Measurements from ENCODE around the gene BTN2A1. TPM values are rescaled to one million over a fixed set of nuclear protein-coding genes. Genes with fewer than 3 reads are reported as not detected.

Gene BTN2A1
- total RNA-seq, 1 donor from 2014 or later = 27.7 TPM

DNA sequence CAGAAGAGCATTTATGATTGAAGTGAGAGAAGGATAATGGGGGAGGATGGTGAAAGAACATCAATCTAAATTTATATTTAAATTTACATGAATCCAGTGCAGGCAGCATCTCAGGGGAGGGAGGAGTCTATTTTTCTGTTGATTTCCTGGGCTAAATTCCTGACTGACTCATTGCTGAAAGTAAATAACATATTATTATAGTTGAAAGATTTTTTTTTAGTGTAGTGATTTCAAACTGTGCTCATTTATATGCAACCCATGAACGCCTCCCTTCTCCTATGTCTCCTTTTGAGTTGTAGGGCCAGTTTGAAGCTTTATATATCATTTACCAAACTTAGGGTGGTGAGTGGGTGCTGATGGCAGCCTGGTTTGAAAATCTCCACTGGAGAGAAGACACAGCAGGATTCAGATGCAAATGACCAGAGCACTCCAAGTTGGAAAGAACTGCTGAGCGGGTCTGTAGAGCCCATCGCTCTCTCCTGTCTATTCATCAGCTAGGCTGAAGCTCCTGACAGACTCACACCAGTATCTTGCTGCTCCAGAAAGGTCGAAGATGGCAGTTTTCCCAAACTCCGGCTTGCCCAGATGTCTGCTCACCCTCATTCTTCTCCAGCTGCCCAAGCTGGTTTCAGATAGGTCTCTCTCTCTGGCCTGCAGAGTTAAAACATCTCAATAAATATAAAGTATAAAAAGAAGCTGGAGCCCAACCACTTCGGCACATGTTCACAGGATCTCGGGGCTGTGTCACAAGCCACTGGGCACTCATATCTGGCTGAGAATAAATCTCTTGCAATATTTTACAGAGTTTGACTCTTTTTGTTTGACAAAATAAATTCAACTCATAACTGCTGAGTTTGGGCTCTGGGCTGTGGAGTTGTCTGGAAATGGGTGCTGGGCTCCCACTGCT is 18.3 kb downstream of the BTN2A1 start:
- TF ChIP-seq, protein P1, sequence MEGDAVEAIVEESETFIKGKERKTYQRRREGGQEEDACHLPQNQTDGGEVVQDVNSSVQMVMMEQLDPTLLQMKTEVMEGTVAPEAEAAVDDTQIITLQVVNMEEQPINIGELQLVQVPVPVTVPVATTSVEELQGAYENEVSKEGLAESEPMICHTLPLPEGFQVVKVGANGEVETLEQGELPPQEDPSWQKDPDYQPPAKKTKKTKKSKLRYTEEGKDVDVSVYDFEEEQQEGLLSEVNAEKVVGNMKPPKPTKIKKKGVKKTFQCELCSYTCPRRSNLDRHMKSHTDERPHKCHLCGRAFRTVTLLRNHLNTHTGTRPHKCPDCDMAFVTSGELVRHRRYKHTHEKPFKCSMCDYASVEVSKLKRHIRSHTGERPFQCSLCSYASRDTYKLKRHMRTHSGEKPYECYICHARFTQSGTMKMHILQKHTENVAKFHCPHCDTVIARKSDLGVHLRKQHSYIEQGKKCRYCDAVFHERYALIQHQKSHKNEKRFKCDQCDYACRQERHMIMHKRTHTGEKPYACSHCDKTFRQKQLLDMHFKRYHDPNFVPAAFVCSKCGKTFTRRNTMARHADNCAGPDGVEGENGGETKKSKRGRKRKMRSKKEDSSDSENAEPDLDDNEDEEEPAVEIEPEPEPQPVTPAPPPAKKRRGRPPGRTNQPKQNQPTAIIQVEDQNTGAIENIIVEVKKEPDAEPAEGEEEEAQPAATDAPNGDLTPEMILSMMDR (IDR thresholded peaks at IDR 0.05) = no peak
- no peaks in the 10 kb centered on the region for H3K27me3 Mint-ChIP-seq (ENCODE audit: unreplicated experiment)
- H3K4me3 Mint-ChIP-seq (ENCODE audit: unreplicated experiment) = no peak overlapping the region
- H3K27ac Mint-ChIP-seq (ENCODE audit: unreplicated experiment) = no peak overlapping the region
- DNase-seq (ENCODE audit: extremely low spot score, unreplicated experiment) = no peak
- H3K36me3 Mint-ChIP-seq (ENCODE audit: unreplicated experiment) = no peaks in the 10 kb centered on the region
- peaks cover 12% of the 10 kb centered on the region for H3K9me3 Mint-ChIP-seq (ENCODE audit: unreplicated experiment)
- peaks cover 35% of the 10 kb centered on the region for H3K4me1 Mint-ChIP-seq (ENCODE audit: unreplicated experiment)

DNA sequence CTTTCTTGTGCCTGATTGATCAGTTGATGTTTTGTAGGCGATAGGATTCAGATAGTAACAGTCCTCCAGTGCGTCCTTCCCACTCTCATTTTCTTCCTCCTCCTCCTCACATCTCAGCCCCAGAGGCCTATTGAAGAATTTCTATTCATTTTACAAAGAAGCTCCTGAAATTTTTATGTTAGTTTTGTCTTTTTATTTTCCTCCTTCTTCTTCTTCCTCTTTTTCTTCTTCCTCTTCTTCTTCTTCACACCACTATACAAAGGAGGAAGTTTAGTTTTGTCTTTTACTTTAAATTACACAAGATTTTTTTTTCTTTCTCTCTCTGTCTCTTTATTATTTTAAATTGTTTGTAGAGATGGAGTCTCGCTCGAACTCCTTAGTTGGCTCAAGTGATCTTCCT is 19.1 kb downstream of the BTN2A1 start:
- Mint-ChIP-seq H3K4me3 (ENCODE audit: unreplicated experiment) (no peak overlapping the region), H3K4me1 (ENCODE audit: unreplicated experiment) (peaks cover 35% of the 10 kb centered on the region)

DNA sequence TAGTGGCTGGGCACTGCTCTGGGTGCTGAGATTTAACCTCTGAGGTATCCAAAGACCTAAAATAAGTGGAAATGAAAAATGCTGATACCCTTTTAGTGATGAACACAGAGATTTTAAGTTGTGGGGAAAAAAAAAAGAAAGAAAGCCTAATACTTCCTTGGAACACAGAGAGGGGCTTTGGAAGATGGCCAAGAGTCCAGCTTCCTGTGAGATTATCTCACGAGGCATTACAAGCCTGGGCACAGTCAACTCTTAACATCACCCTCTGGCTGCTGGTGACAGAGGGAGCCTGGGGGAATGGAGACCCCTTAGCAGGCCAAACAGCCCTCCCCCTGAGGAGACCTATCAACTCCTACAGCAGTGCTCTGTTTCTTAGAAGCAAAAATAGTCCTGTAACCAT is 19.7 kb downstream of the BTN2A1 start:
- H3K9me3 Mint-ChIP-seq (ENCODE audit: unreplicated experiment) = peaks cover 4% of the 10 kb centered on the region
- no peak overlapping the region for H3K4me3 Mint-ChIP-seq (ENCODE audit: unreplicated experiment)
- no peak for DNase-seq (ENCODE audit: extremely low spot score, unreplicated experiment)
- H3K4me1 Mint-ChIP-seq (ENCODE audit: unreplicated experiment) = peaks cover 35% of the 10 kb centered on the region
- no peaks in the 10 kb centered on the region for H3K36me3 Mint-ChIP-seq (ENCODE audit: unreplicated experiment)
- no peak overlapping the region for H3K27ac Mint-ChIP-seq (ENCODE audit: unreplicated experiment)
- TF ChIP-seq, protein P1 (IDR thresholded peaks at IDR 0.05) = no peak
- no peaks in the 10 kb centered on the region for H3K27me3 Mint-ChIP-seq (ENCODE audit: unreplicated experiment)

More for the DNA sequence above, 19.1 kb downstream of the BTN2A1 start:
- H3K27ac Mint-ChIP-seq (ENCODE audit: unreplicated experiment) = no peak overlapping the region
- H3K27me3 Mint-ChIP-seq (ENCODE audit: unreplicated experiment) = no peaks in the 10 kb centered on the region
- no peaks in the 10 kb centered on the region for H3K36me3 Mint-ChIP-seq (ENCODE audit: unreplicated experiment)
- no peak for DNase-seq (ENCODE audit: extremely low spot score, unreplicated experiment)
- H3K9me3 Mint-ChIP-seq (ENCODE audit: unreplicated experiment) = peaks cover 5% of the 10 kb centered on the region
- TF ChIP-seq, protein P1 (IDR thresholded peaks at IDR 0.05) = no peak

DNA sequence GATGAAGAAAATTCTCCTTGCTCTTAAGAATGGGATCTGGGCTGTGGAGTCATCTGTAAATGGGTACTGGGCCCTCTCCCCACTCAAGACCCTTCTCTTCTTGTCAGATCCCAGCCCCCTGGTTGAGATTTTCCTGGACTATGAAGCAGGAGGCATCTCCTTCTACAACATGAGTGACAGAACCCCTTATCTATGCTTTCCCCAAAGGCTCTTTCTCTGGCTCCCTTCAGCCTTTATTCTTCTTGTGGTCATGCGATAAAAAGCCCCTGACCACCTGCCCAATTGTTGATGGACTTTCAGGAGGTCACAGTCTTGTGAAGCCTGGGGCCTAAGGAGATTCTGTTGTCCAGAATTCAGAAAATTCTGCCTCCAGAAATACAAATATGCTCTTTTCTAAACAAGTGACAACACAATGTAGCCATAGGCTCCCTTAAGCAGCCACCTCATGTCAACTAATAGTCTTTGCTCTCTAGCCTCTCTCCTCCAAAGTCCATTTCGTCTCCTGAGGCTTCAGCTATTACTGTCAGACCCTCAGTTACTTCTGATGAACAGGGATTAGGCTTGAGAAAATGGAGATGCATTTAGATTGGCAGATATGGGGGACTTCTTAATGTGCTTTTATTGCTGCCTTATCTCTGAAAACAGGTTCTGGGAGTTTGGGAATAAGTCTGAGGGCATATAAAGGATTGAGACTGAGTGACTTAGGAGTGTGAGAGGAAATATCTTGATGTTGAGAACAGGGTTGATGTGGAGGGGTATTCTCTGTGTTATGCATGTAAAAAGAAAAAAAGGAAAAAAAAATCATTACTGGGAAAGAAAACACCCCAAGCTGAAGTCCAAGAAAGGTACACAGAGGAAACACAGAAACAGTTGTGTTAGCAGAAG is 20.6 kb downstream of the BTN2A1 start:
- no peak for DNase-seq (ENCODE audit: extremely low spot score, unreplicated experiment)
- Mint-ChIP-seq H3K4me1 (ENCODE audit: unreplicated experiment) (peaks cover 28% of the 10 kb centered on the region), H3K27me3 (ENCODE audit: unreplicated experiment) (no peaks in the 10 kb centered on the region), H3K27ac (ENCODE audit: unreplicated experiment) (no peak overlapping the region), H3K4me3 (ENCODE audit: unreplicated experiment) (no peak overlapping the region), H3K36me3 (ENCODE audit: unreplicated experiment) (no peaks in the 10 kb centered on the region), H3K9me3 (ENCODE audit: unreplicated experiment) (peaks cover 4% of the 10 kb centered on the region)
- TF ChIP-seq, protein P1 (IDR thresholded peaks at IDR 0.05) = no peak

DNA sequence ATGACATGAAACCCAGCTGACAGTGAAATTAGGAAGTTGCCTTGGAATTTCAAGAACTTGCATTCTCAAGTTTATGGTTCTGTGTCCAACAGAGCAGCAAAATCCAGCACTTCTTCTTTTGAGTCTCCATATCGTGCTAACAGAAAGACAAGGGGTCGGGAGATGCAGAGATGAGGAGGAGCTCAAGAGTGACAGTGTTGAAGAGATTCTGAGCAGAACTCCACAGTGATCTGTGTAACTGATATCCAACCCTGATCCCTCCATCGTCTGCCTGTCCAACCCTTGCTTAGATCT is 21.2 kb downstream of the BTN2A1 start:
- DNase-seq (ENCODE audit: extremely low spot score, unreplicated experiment) = no peak
- Mint-ChIP-seq H3K9me3 (ENCODE audit: unreplicated experiment) (peaks cover 4% of the 10 kb centered on the region), H3K27me3 (ENCODE audit: unreplicated experiment) (no peaks in the 10 kb centered on the region), H3K36me3 (ENCODE audit: unreplicated experiment) (no peaks in the 10 kb centered on the region), H3K4me3 (ENCODE audit: unreplicated experiment) (no peak overlapping the region), H3K27ac (ENCODE audit: unreplicated experiment) (no peak overlapping the region), H3K4me1 (ENCODE audit: unreplicated experiment) (peaks cover 25% of the 10 kb centered on the region)
- TF ChIP-seq, protein P1 (IDR thresholded peaks at IDR 0.05) = no peak
